ENCODE data around the gene PHACTR1. TPM values are rescaled to one million over a fixed set of nuclear protein-coding genes. Genes with fewer than 3 reads are reported as not detected.

PHACTR1 gene
- total RNA-seq, 1 donor from 2014 or later, result 8.5 TPM

DNA sequence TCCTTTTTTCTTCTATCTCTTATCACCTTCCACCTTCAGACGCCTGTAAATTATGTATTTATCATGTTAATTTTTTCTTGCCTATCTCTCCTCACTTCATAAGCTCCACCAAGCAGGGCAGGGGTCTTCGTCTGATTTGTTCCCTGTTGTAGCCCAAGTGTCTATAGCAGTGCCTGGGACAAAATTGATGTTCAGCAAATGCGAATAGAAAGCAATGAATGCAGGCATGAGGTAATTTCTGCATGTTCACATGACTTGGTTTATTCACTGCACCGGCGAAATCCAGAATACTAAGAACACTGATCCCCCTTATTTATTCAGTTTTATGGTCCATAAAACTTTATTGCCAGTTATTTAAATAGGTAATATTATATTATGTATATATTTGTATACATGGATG is 449.7 kb downstream of the PHACTR1 start:
- FAIRE-seq, result no peak
- H3K4me2 ChIP-seq (ENCODE audit: low read length), result no peak overlapping the region
- no peaks in the 10 kb centered on the region for H3K27me3 ChIP-seq (ENCODE audit: insufficient read depth, low read length)
- Mint-ChIP-seq H3K9me3 (ENCODE audit: unreplicated experiment) (no peaks in the 10 kb centered on the region), H3K4me1 (ENCODE audit: low read depth, unreplicated experiment) (no peaks in the 10 kb centered on the region), H3K36me3 (ENCODE audit: low read depth, unreplicated experiment) (peaks cover 2% of the 10 kb centered on the region), H3K4me3 (ENCODE audit: unreplicated experiment) (no peak overlapping the region), H3K27me3 (ENCODE audit: low read depth, unreplicated experiment) (peaks cover 3% of the 10 kb centered on the region), H3K27ac (ENCODE audit: unreplicated experiment) (no peak overlapping the region)
- no peaks in the 10 kb centered on the region for H3K79me2 ChIP-seq (ENCODE audit: insufficient read depth, low read length)
- no peak overlapping the region for H3K27ac ChIP-seq (ENCODE audit: low read depth, low read length)
- H2AFZ ChIP-seq (ENCODE audit: low read depth, low read length), result no peak overlapping the region
- H3K4me1 ChIP-seq (ENCODE audit: insufficient read depth, low read length), result no peaks in the 10 kb centered on the region
- no peaks in the 10 kb centered on the region for H3K36me3 ChIP-seq (ENCODE audit: insufficient read depth, low read length)
- H4K20me1 ChIP-seq (ENCODE audit: insufficient read depth, low read length), result no peaks in the 10 kb centered on the region
- no peaks in the 10 kb centered on the region for H3K9me3 ChIP-seq (ENCODE audit: insufficient read depth, low read depth, low read length)
- no peak for DNase-seq (ENCODE audit: low read depth)
- TF ChIP-seq, protein P1, sequence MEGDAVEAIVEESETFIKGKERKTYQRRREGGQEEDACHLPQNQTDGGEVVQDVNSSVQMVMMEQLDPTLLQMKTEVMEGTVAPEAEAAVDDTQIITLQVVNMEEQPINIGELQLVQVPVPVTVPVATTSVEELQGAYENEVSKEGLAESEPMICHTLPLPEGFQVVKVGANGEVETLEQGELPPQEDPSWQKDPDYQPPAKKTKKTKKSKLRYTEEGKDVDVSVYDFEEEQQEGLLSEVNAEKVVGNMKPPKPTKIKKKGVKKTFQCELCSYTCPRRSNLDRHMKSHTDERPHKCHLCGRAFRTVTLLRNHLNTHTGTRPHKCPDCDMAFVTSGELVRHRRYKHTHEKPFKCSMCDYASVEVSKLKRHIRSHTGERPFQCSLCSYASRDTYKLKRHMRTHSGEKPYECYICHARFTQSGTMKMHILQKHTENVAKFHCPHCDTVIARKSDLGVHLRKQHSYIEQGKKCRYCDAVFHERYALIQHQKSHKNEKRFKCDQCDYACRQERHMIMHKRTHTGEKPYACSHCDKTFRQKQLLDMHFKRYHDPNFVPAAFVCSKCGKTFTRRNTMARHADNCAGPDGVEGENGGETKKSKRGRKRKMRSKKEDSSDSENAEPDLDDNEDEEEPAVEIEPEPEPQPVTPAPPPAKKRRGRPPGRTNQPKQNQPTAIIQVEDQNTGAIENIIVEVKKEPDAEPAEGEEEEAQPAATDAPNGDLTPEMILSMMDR (IDR thresholded peaks at IDR 0.05; ENCODE audit: insufficient read depth, low read depth, low read length), result no peak
- TF ChIP-seq EZH2 (IDR thresholded peaks at IDR 0.05; ENCODE audit: insufficient read depth, low read length), result no peak
- no peak overlapping the region for H3K4me3 ChIP-seq (ENCODE audit: insufficient read depth, low read depth, low read length)
- H3K9ac ChIP-seq (ENCODE audit: low read length), result no peak overlapping the region

DNA sequence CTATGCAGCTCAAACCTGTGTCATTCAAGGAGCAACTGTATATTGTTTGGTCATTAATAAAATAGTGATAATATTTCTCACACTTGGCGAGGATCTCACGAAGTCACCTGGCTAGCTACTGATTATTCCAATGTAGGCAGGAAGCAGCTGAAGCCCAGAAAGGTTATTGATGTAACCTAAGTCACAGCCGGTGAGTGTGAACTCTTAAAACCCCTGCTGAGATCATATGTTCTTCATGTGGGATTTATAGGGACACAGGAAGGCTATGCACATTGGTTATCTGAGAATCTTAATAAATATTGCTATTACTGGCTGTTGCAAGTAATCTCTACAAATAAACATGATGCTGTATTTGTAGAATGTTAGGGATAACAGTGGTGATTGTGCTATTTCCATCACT is 450.3 kb downstream of the PHACTR1 start:
- FAIRE-seq (no peak), DNase-seq (ENCODE audit: low read depth) (no peak)
- no peak overlapping the region for H3K4me3 ChIP-seq (ENCODE audit: insufficient read depth, low read depth, low read length)
- H3K9ac ChIP-seq (ENCODE audit: low read length), result no peak overlapping the region
- no peaks in the 10 kb centered on the region for H4K20me1 ChIP-seq (ENCODE audit: insufficient read depth, low read length)
- no peak overlapping the region for H3K27ac ChIP-seq (ENCODE audit: low read depth, low read length)
- no peaks in the 10 kb centered on the region for H3K4me1 ChIP-seq (ENCODE audit: insufficient read depth, low read length)
- H3K36me3 ChIP-seq (ENCODE audit: insufficient read depth, low read length), result no peaks in the 10 kb centered on the region
- Mint-ChIP-seq H3K9me3 (ENCODE audit: unreplicated experiment) (no peaks in the 10 kb centered on the region), H3K27me3 (ENCODE audit: low read depth, unreplicated experiment) (peaks cover 3% of the 10 kb centered on the region), H3K36me3 (ENCODE audit: low read depth, unreplicated experiment) (peaks cover 2% of the 10 kb centered on the region), H3K4me3 (ENCODE audit: unreplicated experiment) (no peak overlapping the region), H3K27ac (ENCODE audit: unreplicated experiment) (no peak overlapping the region), H3K4me1 (ENCODE audit: low read depth, unreplicated experiment) (no peaks in the 10 kb centered on the region)
- no peak overlapping the region for H2AFZ ChIP-seq (ENCODE audit: low read depth, low read length)
- TF ChIP-seq, protein P1 (IDR thresholded peaks at IDR 0.05; ENCODE audit: insufficient read depth, low read depth, low read length), result no peak
- no peak for TF ChIP-seq EZH2 (IDR thresholded peaks at IDR 0.05; ENCODE audit: insufficient read depth, low read length)
- H3K9me3 ChIP-seq (ENCODE audit: insufficient read depth, low read depth, low read length), result no peaks in the 10 kb centered on the region
- H3K27me3 ChIP-seq (ENCODE audit: insufficient read depth, low read length), result no peaks in the 10 kb centered on the region
- H3K4me2 ChIP-seq (ENCODE audit: low read length), result no peak overlapping the region
- H3K79me2 ChIP-seq (ENCODE audit: insufficient read depth, low read length), result no peaks in the 10 kb centered on the region

DNA sequence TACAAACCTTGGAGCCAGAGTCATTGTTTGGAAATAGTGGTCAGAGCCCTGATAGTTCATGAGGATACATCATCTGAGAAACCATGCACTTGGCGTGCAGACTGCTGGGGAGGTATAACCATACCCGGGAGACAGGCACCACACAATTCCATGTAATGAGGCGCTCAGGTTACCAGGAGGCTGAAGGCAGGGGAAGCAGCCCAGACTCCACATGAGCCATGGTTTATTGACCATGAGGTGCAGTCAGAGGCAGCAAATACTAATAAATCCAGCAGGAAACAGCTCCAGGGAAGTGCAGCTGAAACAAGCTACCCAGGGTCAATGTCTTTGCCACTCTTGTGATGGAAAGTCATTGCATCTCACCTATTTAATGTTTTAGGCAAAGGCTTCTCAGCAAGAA is 455.7 kb downstream of the PHACTR1 start:
- no peak for DNase-seq (ENCODE audit: low read depth)
- no peak for FAIRE-seq
- Histone ChIP-seq H3K4me2 (ENCODE audit: low read length) (no peak overlapping the region), H3K4me1 (ENCODE audit: insufficient read depth, low read length) (no peaks in the 10 kb centered on the region), H3K9me3 (ENCODE audit: insufficient read depth, low read depth, low read length) (no peaks in the 10 kb centered on the region), H3K9ac (ENCODE audit: low read length) (no peak overlapping the region), H3K4me3 (ENCODE audit: insufficient read depth, low read depth, low read length) (no peak overlapping the region), H3K36me3 (ENCODE audit: insufficient read depth, low read length) (no peaks in the 10 kb centered on the region), H3K79me2 (ENCODE audit: insufficient read depth, low read length) (no peaks in the 10 kb centered on the region), H3K27me3 (ENCODE audit: insufficient read depth, low read length) (no peaks in the 10 kb centered on the region), H3K27ac (ENCODE audit: low read depth, low read length) (no peak overlapping the region), H4K20me1 (ENCODE audit: insufficient read depth, low read length) (no peaks in the 10 kb centered on the region), H2AFZ (ENCODE audit: low read depth, low read length) (no peak overlapping the region)
- H3K4me1 Mint-ChIP-seq (ENCODE audit: low read depth, unreplicated experiment), result no peaks in the 10 kb centered on the region
- no peak for TF ChIP-seq EZH2 (IDR thresholded peaks at IDR 0.05; ENCODE audit: insufficient read depth, low read length)
- TF ChIP-seq, protein P1 (IDR thresholded peaks at IDR 0.05; ENCODE audit: insufficient read depth, low read depth, low read length), result no peak
- H3K27me3 Mint-ChIP-seq (ENCODE audit: low read depth, unreplicated experiment), result peaks cover 1% of the 10 kb centered on the region
- H3K4me3 Mint-ChIP-seq (ENCODE audit: unreplicated experiment), result no peak overlapping the region
- no peak overlapping the region for H3K27ac Mint-ChIP-seq (ENCODE audit: unreplicated experiment)
- H3K36me3 Mint-ChIP-seq (ENCODE audit: low read depth, unreplicated experiment), result peaks cover 2% of the 10 kb centered on the region
- H3K9me3 Mint-ChIP-seq (ENCODE audit: unreplicated experiment), result no peaks in the 10 kb centered on the region

Measured in astrocyte (in vitro differentiated cells and primary cell).